Epidermal melanocyte (primary cell): ENCODE results near the gene CUEDC1.

ENCODE experiments used
- DNase-seq: peaks from one replicate; pipeline ENCODE4 v3.0.0; 2011; ENCODE audit warnings: low spot score; ENCODE audit not compliant: insufficient read length

CUEDC1 gene

DNA sequence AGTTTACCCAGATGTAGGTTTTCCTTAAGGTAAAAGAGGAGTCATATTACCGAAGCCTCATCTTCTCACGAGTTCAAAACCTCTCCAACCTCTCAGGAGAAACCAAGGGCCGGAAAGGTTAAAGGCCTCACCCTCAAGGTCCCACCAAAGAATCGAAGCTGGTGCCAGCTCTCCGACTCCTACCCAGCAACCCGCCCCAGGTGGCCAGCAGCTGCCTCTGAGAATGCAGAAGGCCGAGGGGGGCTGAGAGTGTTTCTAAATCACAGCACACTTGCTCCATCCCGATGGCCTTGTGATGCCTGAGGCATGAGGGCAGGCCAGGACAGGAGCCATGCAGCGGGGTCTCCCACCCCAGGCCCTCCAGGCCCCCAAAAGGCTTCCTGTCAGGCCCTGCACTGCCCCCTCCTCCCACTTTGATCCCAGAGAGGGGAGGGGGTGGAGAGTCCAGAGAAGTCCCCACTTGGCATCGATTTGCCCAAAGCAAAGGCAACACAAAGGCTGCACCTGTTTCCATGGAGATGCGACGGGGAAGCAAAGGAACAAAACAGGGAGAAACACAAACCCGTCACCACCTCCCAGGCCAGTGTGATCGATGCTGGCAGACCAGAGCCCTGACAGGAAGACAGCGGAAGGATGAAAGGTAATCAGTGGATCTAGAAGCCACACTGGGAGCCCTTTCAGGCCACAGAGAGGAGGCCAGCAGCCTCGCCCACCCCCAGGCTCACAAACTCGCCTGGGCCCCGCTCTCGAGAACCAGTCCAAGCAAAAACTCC is 39.0 kb downstream of the CUEDC1 start:
- DNase-seq: no peak

DNA sequence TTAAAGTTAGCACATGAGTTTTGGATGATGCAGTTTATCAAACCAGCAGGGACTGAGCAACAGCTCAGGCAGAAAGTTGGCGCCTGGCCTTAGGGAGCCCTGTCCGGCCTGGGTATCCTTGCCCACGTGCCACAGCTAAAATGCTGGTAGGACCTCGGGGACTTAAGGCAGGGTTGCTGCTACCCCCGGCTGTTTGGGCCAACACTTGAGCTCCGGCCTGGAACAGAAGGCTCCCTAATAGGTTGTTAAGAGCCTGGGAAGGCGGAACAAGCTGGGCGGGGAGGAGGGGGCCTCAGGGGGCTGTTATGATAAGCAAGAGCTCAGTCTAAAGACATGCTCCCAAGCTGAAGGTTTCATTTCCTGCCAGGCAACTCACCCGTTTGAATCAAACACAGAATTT is 39.7 kb downstream of the CUEDC1 start:
- DNase-seq: no peak

DNA sequence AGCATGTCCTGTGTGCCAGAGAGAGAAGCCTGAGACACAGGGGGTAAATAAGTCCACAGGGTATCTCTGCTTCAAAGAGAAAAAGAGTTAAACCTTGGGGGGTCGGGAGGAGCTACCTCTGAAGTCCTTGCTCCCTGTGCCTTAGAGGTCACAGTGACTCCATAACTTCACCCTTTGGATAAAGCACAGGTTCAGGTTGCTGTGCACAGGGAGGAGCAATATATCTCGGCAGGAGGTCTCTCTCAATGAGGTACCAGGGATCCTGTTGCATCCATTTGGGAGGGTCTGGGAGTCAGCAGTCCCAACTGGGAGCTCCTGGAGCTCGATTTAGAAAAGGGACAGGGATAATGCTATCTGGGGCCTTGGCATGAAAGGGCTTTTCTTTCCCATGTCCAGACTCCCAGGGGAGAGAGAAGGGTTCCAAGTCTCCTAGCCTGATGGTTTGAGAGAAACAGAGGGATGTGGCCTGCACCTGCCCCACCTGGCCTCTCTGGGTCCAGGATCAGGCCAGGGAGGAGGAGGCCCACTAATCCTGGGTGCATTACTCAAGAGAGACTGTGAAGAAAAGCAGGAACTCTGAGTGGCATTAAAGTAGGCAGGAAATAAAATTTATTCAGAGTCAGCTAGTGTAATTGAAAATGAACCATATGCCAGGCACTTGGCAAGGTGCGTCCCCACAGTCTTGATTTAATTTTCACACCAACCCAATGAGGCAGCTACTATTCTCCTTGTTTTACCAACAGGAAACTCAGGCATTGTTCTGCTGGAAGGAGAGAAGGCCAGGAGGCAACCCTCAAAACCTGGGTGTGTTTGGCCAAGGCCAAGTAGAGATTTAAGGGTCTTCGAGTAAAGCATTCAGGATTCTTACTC is 40.7 kb downstream of the CUEDC1 start:
- no peak for DNase-seq

DNA sequence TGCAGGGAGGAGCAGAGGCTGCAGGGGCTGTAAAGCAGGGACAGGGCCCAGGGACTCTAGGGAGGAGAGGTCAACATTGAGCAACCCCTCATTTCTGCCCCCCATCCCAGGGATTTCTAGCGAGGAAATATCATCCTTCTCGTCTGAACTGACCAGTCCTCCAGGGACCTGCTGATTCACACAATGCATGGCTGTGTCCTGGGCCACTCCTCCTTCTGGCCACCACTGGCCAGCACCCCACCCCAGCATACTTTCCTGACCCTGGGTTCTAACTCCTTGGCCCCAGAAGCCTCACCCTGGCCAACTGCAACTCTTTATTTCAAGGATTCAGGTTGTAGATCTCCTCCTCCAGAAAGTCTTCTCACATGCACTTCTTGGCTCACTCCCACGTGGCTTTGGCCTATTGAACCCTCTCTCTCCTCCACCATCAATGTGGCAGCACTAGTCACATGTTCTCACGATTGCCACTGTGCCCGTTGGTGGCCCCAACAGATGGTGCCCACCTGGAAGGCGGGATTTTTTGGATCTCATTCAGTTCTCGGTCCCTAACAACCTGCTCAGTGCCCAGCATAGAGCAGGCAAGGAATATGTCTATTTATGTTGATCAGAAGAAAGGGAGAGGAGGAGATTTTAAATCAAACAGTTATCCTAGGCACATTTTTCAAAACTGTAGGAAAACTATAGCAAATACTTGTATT is 41.5 kb downstream of the CUEDC1 start:
- no peak for DNase-seq

DNA sequence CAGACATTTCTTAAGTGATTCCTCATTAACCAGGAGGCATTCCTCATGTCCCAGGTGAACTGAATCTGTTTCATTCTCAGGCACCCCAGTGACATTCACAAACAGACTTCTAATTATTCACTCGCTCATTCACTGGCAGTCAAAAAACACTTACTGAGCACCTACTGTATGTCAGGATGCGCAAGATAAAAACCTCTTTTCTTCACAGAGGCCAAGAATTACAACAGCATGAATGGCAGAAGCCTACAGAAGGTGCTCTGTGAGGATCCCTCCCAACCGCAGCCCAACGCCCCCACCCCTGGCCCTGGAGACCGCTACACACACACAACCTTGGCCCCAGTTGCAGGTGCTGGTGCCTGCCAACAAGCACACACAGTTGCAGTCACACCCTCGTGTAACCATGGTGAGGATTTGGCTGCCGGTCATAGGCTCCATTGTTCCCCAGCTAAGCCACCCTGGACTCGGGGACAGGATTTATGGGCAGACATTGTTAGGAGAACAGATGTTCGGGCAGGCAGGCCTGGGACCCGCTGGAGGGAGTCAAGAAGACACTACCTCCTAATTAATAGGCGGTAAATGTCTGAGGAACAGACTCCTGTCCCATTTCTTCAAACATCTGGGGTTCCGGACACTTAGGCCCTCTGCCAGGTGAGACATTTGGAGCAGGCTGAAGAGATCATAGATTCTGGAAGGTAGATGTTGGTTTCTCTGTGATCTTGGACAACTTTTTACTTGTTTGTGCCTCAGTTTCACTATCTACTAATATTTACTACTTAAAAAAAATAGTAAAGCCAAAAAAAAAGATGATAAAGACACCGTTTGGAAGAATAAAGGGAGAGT is 43.2 kb downstream of the CUEDC1 start:
- no peak for DNase-seq

DNA sequence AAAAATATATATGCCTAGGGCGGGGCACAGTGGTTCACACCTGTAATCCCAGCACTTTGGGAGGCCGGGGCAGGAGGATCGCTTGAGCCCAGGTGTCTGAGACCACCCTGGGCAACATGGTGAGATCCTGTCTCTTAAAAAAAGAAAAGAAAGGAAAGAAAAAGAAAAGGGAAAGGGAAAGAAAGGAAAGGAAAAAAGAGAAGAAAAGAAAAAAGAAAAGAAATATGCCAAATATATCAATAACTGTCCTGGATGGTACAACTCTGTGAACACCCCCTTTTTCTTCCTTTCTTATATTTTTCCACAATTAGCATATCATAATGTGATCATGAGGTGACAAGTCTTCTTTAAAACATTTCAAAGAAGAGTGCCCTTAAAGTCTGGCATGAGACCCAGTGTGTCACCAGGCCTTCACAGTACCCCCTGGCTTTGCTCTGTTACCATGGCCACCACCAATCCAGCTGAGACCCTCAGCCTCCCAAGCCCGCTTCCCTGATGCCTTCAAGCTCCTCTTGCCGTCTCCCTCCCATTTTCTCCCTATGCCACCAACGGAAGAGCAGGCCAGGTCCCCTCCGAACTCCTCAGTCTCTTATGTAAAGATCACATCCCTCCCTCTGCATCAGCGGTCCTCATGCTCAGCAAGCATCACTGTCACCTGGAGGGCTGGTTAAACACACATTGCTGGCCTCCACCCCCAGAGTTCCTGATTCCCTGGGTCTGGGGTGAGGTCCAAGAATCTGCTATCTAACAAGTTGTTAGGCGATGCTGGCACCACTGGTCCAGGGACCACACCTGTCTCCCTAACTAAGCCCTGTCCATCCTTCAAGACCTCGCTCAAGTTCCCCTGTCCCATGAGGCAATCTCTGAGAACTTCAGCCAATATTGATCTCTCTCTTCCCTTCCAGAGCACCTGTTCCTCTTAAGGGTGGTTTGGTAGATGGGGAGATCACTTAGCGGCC is 44.5 kb downstream of the CUEDC1 start:
- no peak for DNase-seq

DNA sequence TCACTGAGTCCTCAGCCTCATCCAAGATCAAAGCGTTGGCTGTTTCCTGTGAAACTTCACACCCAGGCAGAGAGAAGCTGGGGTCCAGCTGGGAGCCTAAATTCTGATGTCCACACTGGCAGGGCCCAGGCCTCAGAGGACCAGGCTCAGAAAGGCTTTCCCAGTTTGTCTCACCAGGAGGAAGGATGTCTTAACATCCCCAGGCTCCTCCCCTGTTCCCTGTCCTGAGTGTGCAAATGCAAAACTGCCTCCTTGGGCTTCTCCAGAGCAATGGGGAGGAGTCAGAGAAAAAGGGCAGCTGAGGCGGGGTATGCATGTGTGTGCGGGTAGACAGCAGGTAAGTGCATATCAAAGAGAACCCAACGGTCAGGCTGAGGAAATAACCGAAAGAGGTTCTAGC is 45.7 kb downstream of the CUEDC1 start:
- DNase-seq: no peak

DNA sequence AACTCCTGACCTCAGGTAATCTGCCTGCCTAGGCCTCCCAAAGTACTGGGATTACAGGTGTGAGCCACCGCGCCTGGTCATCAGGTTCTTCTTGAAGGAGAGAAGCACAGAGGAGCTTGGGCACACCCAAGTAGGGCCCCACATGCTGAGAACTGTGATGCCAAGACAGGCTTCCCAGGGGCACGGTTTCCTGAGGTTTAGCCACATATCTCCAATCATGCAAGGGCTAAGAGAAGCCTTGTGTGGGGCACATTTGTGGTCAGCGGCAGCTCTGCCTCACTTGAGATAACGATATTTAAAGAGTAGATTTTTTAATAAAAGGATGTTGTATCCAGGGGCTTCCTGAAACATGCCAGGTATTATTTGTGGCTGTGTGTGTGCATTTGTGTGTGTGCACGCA is 46.9 kb downstream of the CUEDC1 start:
- no peak for DNase-seq

DNA sequence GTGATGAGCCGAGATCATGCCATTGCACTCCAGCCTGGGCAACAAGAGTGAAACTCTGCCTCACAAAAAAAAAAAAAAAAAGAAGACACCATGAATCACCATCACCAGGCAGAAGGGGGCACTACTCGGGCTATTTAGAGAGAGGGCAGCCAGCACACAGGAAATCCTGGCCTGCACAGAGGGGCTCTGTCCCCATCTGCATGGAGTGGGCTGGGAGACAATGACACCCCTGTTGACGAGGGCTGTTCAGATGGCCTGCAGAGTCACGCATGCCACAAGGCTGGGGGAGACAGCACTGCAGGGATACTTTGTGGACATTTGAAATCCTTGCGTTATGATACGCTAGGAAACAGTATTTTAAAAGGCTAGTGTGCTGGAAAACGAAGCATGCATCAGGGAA is 48.3 kb downstream of the CUEDC1 start:
- DNase-seq: no peak

DNA sequence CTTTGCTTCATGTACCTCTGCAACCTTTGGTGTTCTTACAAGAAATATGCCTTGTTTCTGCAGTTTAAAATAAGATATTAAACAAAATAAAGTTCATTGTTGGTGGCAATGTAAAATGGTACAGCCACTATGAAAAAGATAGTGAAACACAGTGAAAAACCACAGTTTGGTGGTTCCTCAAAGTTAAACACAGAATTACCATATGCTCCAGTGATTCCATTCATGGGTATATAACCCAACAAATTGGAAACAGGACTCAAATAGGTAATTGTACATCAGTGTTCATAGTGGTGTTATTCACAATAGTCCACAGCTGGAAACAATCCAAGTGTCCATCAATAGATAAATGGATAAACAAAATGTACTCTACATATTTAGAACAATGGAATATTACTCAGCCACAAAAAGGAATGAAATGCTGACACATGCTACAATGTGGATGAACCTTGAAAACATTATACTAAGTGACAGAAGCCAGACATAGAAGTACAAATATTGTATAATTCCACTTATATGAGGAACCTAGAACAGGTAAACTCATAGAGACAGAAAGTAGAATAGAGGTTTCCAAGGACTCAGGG is 49.2 kb downstream of the CUEDC1 start:
- no peak for DNase-seq

DNA sequence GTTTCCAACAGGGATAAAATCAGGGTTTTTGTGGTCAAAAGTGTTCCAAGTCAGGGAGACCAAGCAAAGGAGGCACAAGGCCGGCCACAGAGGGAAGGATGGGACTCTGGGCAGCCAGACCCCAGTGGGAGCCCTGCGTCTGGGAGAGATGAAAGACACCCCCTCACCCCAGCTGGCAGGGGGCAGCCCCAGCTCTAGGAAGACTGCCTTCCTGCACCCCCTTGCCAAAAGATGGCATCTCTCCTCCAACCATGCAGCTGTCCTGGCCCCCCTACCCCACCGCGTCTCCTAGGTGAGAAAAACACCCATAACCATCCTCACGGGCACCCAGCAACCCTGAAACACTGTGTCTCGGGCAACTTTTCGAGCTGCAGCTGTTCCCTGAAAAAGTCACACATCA is 51.3 kb downstream of the CUEDC1 start:
- no peak for DNase-seq

DNA sequence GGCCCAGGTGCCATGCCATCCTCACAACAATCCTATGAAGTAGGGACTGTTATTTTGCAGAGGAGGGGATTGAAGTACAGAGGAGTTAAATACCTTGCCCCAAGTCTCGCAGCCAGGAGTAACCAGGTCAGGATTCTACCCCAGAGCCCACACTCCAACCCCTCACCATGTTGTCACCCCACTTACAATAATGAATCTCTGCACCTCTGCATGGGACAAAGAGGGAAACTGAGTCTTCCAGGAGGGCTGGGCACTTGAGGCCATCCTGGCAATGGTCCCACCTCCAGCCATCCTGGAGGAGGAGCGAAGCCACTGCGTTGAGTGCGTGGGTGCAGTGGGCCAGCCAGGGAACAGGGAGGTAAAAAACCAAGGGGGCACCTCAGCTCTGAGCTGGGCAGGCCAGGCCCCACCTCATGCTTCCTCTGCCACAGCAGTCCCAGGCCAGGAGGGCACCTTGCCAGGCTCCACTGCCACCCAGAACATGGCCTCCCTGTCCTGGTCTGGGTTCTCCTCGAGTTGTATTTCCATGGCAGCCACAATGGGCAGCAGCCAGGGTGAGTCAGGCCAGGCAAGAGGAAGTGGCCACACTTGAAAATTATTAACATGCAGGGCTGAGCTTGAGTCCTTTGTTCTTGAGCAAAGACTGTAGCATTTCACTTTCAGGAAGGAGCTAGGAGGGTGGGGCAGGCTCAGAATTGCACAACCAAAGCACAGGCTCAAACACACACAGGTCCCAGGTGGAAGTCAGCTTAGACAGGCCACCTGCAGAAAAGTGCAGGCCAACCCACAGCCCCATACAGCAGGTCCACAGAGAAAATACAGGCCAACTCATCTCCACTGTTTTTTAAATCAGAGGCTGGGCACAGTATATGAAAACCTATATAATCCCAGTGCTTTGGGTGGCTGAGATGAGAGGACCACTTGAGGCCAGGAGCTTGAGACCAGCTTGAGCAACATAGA is 52.1 kb downstream of the CUEDC1 start:
- DNase-seq: no peak

DNA sequence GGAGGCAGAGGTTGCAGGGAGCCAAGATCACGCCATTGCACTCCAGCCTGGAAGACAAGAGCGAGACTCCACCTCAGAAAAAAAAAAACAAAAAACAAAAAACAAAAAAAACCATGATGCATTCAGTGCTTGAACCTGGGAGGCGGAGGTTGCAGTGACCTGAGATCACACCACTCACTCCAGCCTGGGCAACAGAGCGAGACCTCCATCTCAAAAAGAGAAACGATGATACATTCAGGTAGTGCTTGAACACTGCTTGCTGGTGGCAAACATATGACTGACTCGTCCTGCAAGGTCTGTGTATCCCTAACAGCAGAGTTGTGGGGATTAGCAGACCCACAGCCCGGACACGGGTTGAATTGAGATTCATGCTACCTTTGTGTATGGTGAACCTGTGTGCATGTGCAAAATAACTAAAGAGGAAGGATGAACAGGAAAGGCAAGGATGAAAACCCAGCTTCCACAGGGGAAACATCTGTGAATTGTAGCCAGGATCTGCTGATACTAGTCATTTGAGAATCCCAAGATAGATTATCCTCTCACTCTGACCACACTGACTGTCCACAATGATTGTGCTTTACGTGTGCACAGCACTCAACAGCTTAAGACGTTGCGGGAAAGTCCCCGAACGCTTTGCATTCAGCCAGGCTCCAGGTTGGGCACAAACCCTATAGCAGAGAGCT is 53.0 kb downstream of the CUEDC1 start:
- no peak for DNase-seq

DNA sequence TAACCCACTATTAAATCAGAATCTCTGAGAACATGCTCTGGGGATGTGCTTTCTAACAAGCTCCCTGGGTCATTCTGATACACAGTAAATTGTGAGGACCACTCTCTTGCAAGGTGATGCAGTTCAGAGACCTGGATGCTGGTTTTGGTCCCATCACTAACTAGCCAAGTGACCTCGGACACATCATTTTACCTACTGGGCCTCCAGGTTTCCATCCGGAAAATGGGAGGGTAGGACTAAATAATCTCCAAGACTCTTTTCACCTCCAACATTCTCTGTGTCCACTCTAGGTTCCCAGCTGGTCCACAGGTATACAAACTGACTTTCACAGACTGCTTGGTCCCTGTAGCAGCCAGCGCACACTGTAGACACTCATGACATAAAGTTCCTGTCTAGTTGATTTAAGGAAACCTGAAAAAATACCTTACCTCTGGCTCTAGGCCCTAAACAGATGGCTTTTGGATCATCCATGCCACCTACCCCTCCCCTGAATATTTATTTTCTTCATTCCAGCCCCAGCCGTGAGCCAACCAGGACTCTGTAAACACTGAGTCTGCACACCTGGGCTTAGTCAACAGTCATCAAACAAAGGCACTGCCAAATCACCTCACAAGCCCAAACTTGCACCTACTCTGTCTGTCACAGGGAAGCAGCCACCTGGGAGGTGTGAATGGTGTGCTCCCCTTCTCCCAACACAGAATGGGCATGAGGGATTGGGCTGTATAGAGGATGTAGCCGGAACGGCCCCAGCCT is 54.0 kb downstream of the CUEDC1 start:
- DNase-seq: no peak

DNA sequence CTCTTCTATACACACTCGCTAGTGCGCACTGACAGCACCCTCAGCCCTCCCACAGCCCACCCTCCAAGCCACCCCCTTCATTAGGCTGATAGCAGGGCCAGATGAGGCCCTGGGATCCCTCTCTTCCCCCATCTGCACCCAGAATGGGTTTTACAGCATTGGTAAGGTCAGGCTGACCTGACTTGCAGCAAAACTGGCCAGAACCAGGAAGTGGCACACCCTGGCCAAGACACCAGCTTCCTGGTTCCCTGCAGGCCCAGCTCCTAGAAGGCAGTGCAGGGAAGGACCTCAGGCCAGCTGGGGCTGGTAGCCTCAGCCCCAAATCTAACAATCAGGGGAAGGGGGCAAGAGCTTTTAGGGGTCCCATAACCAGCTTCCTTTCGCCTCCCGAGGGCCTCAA is 55.4 kb downstream of the CUEDC1 start:
- no peak for DNase-seq

DNA sequence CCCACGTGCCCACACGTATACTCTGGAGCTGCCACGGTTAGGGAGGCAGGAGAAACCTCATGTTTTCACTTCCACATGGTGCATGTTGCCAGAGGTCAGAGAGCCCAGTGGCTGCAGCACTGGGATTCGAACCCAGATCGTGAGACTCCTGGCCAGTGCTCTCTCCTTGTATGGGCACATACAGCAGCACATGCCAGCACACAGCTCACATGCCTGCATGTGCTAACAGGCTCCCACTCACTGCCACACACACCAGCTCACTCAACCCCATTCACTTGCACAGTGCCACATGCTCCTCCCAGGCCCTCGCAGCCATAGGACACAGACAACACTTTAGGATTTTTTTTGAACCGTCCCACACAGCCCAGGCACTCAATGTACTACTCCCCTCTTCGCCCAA is 55.8 kb downstream of the CUEDC1 start:
- no peak for DNase-seq
